ENCODE results near the gene CAMK1D.
"Not testable (repeated sequence)": the region's sequence is repeated elsewhere in the genome, so short reads cannot be mapped to it uniquely, and the experiment has no call there.

The CAMK1D gene

GRCh38 chr10:12807096-12807755, 457.9 kb downstream of the CAMK1D start:
- no peak for DNase-seq (ENCODE audit: low read depth in 1 of 2, low spot score in 1 of 2)

DNA sequence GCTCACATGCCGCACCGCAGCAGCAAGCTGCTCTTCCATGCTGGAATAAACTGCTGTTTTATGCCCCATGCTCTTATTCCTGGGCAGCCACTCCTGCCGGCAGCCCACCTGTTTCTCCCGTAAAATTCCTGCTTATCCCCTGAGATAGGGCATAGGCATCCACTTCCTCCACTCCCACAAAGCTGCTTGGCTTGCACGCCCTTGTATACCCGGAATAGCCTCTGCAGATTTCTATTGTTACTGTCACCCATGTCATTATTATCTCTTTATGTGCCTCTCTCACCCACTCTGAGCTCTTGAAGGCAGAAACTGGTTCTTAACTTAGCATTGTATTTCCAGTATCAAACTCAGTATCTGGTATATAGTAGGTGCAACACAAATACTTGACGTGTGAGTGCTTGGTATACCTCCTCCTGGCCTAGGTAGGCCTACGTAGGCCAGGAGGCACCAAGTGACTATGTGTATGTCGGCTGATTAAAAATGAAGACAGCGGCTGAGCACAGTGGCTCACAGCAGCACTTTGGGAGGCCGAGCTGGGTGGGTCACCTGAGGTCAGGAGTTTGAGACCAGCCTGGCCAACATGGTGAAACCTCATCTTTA, 458.8 kb downstream of the CAMK1D start:
- no peak for DNase-seq (ENCODE audit: low read depth in 1 of 2, low spot score in 1 of 2)

DNA sequence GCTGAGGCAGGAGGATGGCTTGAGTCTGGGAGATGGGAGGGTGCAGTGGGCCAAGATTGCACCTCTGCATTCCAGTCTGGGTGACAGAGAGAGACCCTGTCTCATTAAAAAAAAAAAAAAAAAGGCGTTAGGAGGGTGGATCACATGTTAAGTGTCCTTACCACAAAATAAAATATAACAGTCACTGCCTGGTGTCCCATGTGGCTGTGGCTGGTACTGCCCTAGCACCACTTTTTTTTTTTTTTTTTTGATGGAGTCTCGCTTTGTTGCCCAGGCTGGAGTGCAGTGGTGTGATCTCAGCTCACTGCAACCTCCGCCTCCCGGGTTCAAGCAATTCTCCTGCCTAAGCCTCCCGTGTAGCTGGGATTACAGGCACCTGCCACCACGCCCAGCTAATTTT, 460.7 kb downstream of the CAMK1D start:
- not testable (repeated sequence) for DNase-seq (ENCODE audit: low read depth in 1 of 2, low spot score in 1 of 2)

- DNase-seq (ENCODE audit: low read depth in 1 of 2, low spot score in 1 of 2): no peak
Observed at GRCh38 chr10:12811826-12812225, 462.5 kb downstream of the CAMK1D start.

- DNase-seq (ENCODE audit: low read depth in 1 of 2, low spot score in 1 of 2): no peak
Observed at GRCh38 chr10:12812571-12812970, 463.2 kb downstream of the CAMK1D start.

GRCh38 chr10:12814166-12814565, 464.8 kb downstream of the CAMK1D start:
- DNase-seq (ENCODE audit: low read depth in 1 of 2, low spot score in 1 of 2): no peak

DNA sequence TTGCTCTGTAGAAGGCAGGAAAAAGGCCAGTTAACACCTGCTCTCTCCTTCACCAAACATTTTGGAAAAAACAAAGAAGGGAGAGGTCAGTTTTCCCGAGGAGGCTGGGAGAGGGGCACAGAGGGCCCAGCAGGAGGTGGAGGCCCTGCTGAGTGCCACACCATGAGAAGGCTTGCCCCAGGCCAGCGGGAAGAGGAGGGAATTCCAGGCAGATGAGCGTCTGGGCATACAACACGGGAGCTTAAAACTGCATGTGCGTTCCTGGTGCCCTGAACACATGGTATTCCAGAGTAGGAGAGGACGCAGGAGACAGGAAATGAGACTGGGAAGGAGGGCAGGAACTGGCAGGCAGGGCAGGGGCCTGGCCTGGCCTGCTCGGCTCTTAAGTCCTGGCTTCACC, 469.7 kb downstream of the CAMK1D start:
- no peak for DNase-seq (ENCODE audit: low read depth in 1 of 2, low spot score in 1 of 2)

GRCh38 chr10:12819656-12820055, 470.3 kb downstream of the CAMK1D start:
- DNase-seq (ENCODE audit: low read depth in 1 of 2, low spot score in 1 of 2): no peak

DNA sequence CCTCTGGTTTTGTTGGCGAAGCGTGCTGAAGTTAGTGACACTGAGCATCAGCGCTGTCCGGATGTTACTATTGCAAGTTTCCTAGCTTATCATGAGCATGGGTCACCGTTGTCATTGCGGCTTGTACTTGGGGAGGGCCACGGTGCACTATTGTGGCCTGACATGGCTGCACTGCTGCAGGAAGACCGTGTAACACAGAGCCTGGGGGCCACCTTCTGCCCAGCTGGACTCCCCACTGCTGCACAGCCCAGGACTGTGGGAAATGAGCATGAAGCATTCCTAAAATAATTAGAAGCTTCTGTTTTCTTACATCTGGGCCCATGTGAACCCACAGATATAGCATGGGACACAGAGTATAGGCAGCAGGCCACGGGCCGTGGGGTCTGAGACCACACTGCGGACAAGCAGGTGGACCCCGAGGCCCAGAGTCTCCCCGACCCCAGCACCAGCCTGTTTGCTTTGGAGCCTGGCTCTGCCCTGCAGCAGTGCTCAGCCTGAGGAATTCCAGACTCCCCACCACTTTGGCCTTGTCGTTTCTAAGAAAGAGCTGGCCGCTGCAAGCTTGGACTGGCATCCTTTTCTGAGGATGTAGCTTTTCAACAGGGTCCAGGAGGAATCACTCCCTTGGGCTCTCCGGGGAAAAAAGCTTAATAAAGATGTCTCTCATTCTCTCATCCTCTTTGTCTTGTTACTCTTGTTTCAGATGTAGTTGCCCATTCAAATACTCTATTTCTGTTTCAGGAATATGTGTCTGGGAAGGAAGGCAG, 473.0 kb downstream of the CAMK1D start:
- DNase-seq (ENCODE audit: low read depth in 1 of 2, low spot score in 1 of 2): no peak

- no peak for DNase-seq (ENCODE audit: low read depth in 1 of 2, low spot score in 1 of 2)
Observed at GRCh38 chr10:12822893-12823170, 473.5 kb downstream of the CAMK1D start.

DNA sequence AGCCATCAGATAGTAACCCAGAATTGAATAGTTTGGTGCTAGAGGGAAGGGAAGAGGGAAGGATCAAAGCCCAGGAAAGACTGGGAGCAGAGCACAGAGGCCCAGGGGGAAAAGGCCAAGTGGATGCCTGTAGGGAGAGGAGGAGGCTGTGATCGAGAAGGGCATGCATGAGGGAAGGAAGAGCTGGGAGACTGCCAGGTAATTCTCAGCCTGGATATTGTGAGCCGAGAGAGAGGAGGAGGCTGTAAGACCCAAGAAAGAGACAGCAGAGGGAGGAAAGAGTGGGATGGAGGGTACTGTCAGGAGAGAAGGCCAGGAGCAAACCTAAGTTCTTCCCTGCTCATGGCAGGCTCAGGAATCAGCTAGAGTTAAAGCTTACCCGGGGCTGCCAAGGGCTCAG, 474.0 kb downstream of the CAMK1D start:
- no peak for DNase-seq (ENCODE audit: low read depth in 1 of 2, low spot score in 1 of 2)

DNA sequence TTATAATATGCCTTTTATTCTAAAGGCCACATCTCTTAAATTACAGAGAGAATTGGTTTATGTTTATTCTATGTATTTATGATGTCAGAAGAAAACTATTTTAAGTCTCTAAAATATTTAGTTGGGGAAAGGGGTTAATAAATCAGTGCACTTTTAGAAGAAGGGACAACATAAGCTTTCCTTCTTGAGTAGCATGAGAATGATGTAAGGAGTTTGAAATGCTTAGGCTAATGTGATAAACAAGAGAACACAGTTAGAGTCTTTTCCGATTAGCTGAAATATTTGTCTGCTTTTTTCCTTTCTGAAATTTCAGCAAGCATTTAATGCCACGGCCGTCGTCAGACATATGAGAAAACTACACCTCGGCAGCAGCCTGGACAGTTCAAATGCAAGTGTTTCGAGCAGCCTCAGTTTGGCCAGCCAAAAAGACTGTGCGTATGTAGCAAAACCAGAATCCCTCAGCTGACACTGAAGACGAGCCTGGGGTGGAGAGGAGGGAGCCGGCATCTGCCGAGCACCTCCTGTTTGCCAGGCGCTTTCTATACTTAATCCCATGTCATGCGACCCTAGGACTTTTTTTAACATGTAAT, 476.0 kb downstream of the CAMK1D start:
- DNase-seq (ENCODE audit: low read depth in 1 of 2, low spot score in 1 of 2): no peak

DNA sequence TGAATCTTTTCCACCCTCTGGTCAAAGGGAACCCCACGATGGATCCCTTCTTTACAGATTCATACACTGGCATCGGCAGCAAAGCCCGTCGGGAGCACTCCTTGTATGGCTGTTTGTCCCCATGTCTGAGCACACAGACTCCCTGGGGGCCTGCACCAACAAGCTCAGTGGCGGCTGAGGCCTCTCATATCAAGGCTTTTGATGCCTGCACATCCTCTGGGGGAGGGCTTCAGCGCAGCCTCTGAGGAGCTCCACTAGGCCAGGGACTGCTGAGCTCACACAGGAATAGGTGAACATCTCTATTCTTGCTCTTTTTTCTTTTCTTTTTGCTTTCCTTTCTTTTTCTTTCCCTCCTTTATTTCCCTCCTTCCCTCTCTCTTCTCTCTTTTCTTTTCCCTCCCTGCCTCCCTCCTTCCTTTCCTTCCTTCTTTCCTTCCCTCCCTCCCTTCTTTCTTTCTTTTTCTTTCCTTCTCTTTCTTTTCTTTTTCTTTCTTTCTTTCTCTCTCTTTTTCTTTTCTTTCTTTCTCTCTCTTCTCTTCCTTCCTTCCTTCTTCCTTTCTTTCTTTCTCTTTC, 477.5 kb downstream of the CAMK1D start:
- no peak for DNase-seq (ENCODE audit: low read depth in 1 of 2, low spot score in 1 of 2)

- DNase-seq (ENCODE audit: low read depth in 1 of 2, low spot score in 1 of 2): no peak
Observed at GRCh38 chr10:12828736-12829135, 479.4 kb downstream of the CAMK1D start.

- no peak for DNase-seq (ENCODE audit: low read depth in 1 of 2, low spot score in 1 of 2)
Observed at GRCh38 chr10:12829831-12830390, 480.6 kb downstream of the CAMK1D start.

- DNase-seq (ENCODE audit: low read depth in 1 of 2, low spot score in 1 of 2): no peak
Observed at GRCh38 chr10:12832096-12832495, 482.7 kb downstream of the CAMK1D start.

- no peak for DNase-seq (ENCODE audit: low read depth in 1 of 2, low spot score in 1 of 2)
Observed at GRCh38 chr10:12833451-12833850, 484.1 kb downstream of the CAMK1D start.

GRCh38 chr10:12834116-12834665, 484.8 kb downstream of the CAMK1D start:
- no peak for DNase-seq (ENCODE audit: low read depth in 1 of 2, low spot score in 1 of 2)

GRCh38 chr10:12834721-12835120, 485.4 kb downstream of the CAMK1D start:
- no peak for DNase-seq (ENCODE audit: low read depth in 1 of 2, low spot score in 1 of 2)

DNA sequence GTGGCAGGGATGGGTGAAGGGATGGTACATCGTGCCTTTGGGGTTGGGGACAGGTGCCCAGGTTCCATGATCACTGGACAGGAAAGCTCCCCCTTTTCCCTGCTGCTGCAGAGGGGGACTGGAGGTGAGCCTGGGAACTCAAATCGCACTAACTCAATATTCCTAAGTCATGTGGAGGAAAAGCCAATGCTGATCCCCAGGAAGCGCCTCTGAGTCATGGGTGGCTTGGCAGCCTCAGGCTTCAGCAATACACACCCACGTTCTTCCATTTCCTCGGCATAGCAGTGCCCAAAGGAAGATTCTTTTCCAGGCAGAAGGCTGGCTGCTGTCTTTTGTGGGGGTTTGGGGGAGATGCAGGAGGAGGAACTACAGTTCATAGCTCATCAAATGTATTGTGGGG, 486.4 kb downstream of the CAMK1D start:
- no peak for DNase-seq (ENCODE audit: low read depth in 1 of 2, low spot score in 1 of 2)

GRCh38 chr10:12838366-12838765, 489.0 kb downstream of the CAMK1D start:
- DNase-seq (ENCODE audit: low read depth in 1 of 2, low spot score in 1 of 2): no peak

Data from activated CD4-positive, alpha-beta T cell treated with anti-CD3 and anti-CD28 coated beads, Interleukin-2, amount 50 U/mL, for 24 hours (primary cell).